HG03565 (cell line): ENCODE measurements around the gene IFI44L.

ENCODE experiments used
- ATAC-seq: cut with Tn5 transposase; IDR thresholded peaks from one replicate; pipeline ENCODE4 v1.9.1; 2021; ENCODE audit warnings: mild to moderate bottlenecking, moderate library complexity; ENCODE audit not compliant: unreplicated experiment

Gene IFI44L

GRCh38 chr1:78687315-78687714 is 67.1 kb downstream of the IFI44L start:
- no peak for ATAC-seq

DNA sequence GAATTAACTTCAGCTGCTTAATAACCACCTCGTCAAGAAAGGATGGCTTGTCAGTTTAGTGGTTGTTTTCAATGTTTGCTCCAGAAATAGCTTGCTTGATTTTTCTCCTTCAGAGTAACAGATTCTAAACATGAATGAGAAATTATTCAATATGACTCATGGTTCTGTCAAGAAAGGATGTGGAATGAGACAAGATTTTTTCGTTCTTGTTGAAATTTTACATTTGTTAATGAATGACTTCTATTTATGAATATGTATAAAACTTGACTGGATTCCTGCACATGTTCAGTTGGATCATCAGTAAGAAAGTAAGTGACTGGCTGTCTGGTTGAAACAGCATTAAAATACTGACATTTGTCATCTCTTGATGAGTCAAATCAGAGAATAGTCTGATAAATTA is 67.7 kb downstream of the IFI44L start:
- no peak for ATAC-seq

DNA sequence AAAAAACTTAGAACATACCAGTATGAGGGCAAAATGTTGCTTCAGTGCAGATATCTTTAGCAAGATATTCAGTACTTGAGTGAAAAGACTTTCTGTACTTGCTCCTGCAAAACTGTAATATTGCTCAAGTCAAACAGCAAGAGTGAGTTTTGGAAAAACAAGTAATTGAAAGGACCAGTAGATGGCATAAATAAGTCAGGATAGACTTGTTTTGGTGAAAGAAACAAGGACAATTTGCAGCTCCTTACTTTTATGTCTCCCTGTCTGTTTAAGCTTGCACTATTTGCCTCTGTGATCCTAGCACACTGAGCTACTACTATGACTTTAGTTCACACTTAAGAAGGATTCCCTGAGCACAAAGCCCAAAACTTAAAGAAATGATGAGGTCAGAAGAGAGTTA is 68.4 kb downstream of the IFI44L start:
- ATAC-seq, result no peak

GRCh38 chr1:78690516-78690915 is 70.3 kb downstream of the IFI44L start:
- no peak for ATAC-seq

DNA sequence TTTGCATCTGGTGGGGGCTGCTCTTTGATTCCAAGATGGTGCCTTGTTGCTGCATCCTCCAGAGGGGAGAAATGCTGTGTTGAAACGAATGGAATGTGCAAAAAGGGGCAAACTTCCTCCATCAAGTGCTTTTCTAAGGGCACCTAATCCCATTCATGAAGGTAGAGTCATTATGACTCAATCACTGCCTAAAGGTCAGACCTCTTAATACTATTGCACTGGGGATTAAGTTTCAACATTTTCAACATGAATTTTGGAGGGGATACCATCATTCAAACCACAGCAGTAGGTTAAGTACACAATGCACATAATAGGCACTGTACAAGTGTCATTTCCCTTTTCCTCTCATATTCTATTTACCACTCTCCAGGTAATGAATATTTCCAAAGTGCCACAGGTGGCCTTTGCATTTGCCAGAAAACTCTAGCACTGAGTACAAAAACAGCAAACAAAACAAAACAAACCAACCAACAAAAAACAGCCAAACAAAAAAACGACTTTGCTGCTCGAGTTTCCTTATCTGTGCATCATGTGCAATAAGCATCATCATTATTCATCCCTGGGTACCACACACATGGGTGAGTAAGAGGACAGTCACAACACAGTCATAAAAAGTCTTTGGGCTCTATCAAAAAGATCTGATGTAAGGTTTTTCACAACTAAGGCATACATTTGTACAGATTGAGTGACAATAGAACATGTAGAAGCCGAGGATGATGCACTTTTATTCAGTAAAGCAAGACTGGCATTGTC is 71.9 kb downstream of the IFI44L start:
- no peak for ATAC-seq
